PC-3 (cell line): ENCODE data around the gene ANKRD49.

Experiments
- EZH2 ChIP-seq: fragments of 300-600 bp; sonication (generic); IDR thresholded peaks from one replicate; pipeline ENCODE4 v1.6.1; 2017; ENCODE audit warnings: antibody characterized with exemption, mild to moderate bottlenecking, low read length; ENCODE audit not compliant: unreplicated experiment
- EZH2phosphoT487 ChIP-seq: fragments of 300-600 bp; sonication (generic); IDR thresholded peaks from 2 replicates; pipeline ENCODE4 v1.6.1; 2018; ENCODE audit warnings: mild to moderate bottlenecking, antibody characterized with exemption, low read length, borderline replicate concordance
- TF ChIP-seq, protein P1 (sequence below): fragments of 300-600 bp; sonication (generic); conservative IDR thresholded peaks from 2 replicates; pipeline ENCODE4 v1.5.1; 2017; ENCODE audit warnings: antibody characterized with exemption, low read depth, mild to moderate bottlenecking, low read length

DNA sequence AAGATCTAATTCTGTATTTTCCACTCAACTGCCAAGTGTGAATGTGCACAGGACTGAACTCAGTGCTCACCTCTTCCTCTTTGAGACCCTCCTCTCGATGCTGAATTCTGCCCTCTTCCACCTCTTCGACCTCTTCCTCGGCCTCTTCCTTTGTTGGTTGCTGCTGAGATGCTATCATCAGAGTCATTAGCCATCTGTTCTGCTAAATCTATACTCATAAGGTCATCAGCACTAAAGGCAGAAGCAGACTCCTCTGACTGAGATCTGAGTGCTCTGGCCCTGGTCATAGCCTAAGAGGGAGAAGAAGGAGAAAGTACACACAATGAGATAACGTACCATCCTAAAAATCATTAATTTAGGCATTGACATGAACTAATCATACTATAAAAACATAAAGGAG lies 46.6 kb upstream of the ANKRD49 start:
- TF ChIP-seq, protein P1, sequence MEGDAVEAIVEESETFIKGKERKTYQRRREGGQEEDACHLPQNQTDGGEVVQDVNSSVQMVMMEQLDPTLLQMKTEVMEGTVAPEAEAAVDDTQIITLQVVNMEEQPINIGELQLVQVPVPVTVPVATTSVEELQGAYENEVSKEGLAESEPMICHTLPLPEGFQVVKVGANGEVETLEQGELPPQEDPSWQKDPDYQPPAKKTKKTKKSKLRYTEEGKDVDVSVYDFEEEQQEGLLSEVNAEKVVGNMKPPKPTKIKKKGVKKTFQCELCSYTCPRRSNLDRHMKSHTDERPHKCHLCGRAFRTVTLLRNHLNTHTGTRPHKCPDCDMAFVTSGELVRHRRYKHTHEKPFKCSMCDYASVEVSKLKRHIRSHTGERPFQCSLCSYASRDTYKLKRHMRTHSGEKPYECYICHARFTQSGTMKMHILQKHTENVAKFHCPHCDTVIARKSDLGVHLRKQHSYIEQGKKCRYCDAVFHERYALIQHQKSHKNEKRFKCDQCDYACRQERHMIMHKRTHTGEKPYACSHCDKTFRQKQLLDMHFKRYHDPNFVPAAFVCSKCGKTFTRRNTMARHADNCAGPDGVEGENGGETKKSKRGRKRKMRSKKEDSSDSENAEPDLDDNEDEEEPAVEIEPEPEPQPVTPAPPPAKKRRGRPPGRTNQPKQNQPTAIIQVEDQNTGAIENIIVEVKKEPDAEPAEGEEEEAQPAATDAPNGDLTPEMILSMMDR, result no peak
- TF ChIP-seq EZH2, result no peak
- TF ChIP-seq EZH2phosphoT487, result no peak
